Tibial nerve (tissue), 3 donors: ENCODE results near the gene ASTN1.

Experiments used
- CTCF ChIP-seq, 5 experiments: fragments of 200-600 bp in 3 of 5; fragments of 450-650 bp in 2 of 5; sonication (generic) in 3 of 5; IDR thresholded peaks; one replicate each; pipeline ENCODE4 v1.5.1; 2016 to 2019; ENCODE audit warnings: antibody characterized with exemption in 5 of 5, mild to moderate bottlenecking in 3 of 5, moderate library complexity in 2 of 5
- POLR2A ChIP-seq, 2 donors: fragments of 450-650 bp; IDR thresholded peaks; one replicate each; pipeline ENCODE4 v1.6.1; 2017; ENCODE audit warnings: antibody characterized with exemption in 2 of 2, mild to moderate bottlenecking in 2 of 2, moderate library complexity in 2 of 2

- TF ChIP-seq CTCF (IDR thresholded peaks at IDR 0.05) (no peak), POLR2A (IDR thresholded peaks at IDR 0.05) (no peak)
Observed at GRCh38 chr1:177007437-177008161, 156.9 kb downstream of the ASTN1 start.
